Activated naive CD8-positive, alpha-beta T cell treated with anti-CD3 and anti-CD28 coated beads, Interleukin-2, amount 10 ng/mL, durations not matched to agents 7 days and 5 days (primary cell): Measurements from ENCODE around the gene AP1G2. TPM values are rescaled to one million over a fixed set of nuclear protein-coding genes. Genes with fewer than 3 reads are reported as not detected.

Experiments
- ATAC-seq: fragments of 150-1000 bp; cut with Tn5 transposase; one replicate; pipeline ENCODE4 v1.10.0; 2021; ENCODE audit warnings: low read depth, moderate library complexity
- POLR2A ChIA-PET: fragments of 350-600 bp; sonication (Branson Sonifier 250); formaldehyde crosslinking; loops from one replicate; lab custom pipeline; 2021; ENCODE audit warnings: antibody characterized with exemption; lab: Charles Lee
- DNase-seq: peaks from one replicate; pipeline ENCODE4 v3.0.0; 2021
- H3K27ac Mint-ChIP-seq: one replicate; pipeline ENCODE4 v1.8.0; 2022; ENCODE audit warnings: mild to moderate bottlenecking, mixed read lengths
- H3K27me3 Mint-ChIP-seq: one replicate; pipeline ENCODE4 v1.8.0; 2022; ENCODE audit warnings: mild to moderate bottlenecking, moderate library complexity, mixed read lengths
- H3K36me3 Mint-ChIP-seq: one replicate; pipeline ENCODE4 v1.8.0; 2021; ENCODE audit warnings: mild to moderate bottlenecking, mixed read lengths
- H3K4me1 Mint-ChIP-seq: one replicate; pipeline ENCODE4 v1.8.0; 2021; ENCODE audit warnings: mixed read lengths
- H3K4me3 Mint-ChIP-seq: one replicate; pipeline ENCODE4 v1.8.0; 2022; ENCODE audit warnings: mild to moderate bottlenecking, moderate library complexity, mixed read lengths
- H3K9me3 Mint-ChIP-seq: one replicate; pipeline ENCODE4 v1.8.0; 2021; ENCODE audit warnings: mixed read lengths
- total RNA-seq, 2 experiments: library from RNA; stranded (reverse); gene quantifications; one replicate each; pipeline ENCODE4 v1.2.3, GENCODE V29; 2021

AP1G2 gene
- total RNA-seq, 2 experiments from 2014 or later: 335 to 389 TPM

- Mint-ChIP-seq H3K27ac (no peak overlapping the region), H3K4me3 (no peak overlapping the region)
- POLR2A ChIA-PET: no interaction called here
Observed at GRCh38 chr14:23572836-23573235, 5.2 kb upstream of the AP1G2 start.

GRCh38 chr14:23572524-23572828, 4.9 kb upstream of the AP1G2 start:
- DNase-seq: no peak
- Mint-ChIP-seq H3K4me1 (peaks cover 39% of the 10 kb centered on the region), H3K27ac (no peak overlapping the region), H3K9me3 (no peaks in the 10 kb centered on the region), H3K36me3 (peaks cover under 1% of the 10 kb centered on the region), H3K27me3 (peaks cover 21% of the 10 kb centered on the region), H3K4me3 (no peak overlapping the region)
- POLR2A ChIA-PET: interaction anchor here (0.9 kb wide), 1 partner anchor 38 kb away, joined by 3 read pairs; no protein-coding TSS in a partner anchor
- ATAC-seq: no peak

More at GRCh38 chr14:23572836-23573235, 5.2 kb upstream of the AP1G2 start:
- no peaks in the 10 kb centered on the region for H3K36me3 Mint-ChIP-seq
- peak; percentile 17 for DNase-seq
- H3K4me1 Mint-ChIP-seq: peaks cover 36% of the 10 kb centered on the region
- no peak for ATAC-seq
- H3K27me3 Mint-ChIP-seq: peaks cover 23% of the 10 kb centered on the region
- H3K9me3 Mint-ChIP-seq: no peaks in the 10 kb centered on the region

DNA sequence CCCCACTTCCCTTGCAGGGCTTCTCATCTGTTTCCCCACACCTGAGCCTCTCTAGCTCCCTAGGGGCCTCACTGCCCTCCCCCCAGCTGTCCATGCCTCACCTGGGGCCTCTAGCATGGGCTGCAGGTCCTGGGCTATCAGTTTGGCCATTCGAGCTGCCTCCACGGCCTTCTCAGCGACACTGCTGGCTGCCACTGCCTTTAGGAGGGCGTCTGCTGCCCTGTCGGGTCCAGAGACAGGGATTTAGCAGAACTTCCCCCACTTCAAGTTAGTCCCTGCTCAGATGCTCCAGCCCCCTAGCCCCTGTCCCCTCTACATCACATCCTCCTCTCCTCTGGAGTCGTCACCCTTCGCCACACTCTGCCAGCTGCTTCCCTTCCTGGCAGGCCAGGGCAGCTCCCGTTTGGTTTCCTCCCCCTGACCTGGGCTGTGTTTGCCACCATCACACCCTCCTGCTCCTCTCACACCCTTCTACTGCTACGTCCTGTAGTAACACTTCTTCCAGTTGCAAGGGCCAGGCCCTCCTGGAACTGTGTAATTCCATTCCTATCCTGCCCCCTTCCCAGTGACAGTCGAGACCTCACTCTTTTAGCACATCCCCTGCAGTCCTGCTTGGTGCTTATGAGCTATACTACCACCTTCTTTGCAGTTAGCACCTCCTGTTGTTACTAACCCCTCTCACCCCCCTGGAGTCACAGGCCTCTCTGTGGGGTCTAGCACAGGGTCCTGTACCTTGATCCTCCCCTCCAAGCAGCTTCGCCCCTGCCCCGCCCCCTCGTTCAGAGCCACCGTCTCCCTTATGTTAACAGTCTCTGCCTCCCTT, 4.3 kb upstream of the AP1G2 start:
- POLR2A ChIA-PET: interaction anchor here (0.9 kb wide), 1 partner anchor 38 kb away, joined by 3 read pairs; no protein-coding TSS in a partner anchor
- peaks cover 19% of the 10 kb centered on the region for H3K27me3 Mint-ChIP-seq
- H3K27ac Mint-ChIP-seq: peak overlapping the region; percentile 55
- DNase-seq: peak; percentile 28
- peaks cover 3% of the 10 kb centered on the region for H3K36me3 Mint-ChIP-seq
- H3K4me1 Mint-ChIP-seq: peaks cover 39% of the 10 kb centered on the region
- H3K4me3 Mint-ChIP-seq: no peak overlapping the region
- no peaks in the 10 kb centered on the region for H3K9me3 Mint-ChIP-seq
- no peak for ATAC-seq

DNA sequence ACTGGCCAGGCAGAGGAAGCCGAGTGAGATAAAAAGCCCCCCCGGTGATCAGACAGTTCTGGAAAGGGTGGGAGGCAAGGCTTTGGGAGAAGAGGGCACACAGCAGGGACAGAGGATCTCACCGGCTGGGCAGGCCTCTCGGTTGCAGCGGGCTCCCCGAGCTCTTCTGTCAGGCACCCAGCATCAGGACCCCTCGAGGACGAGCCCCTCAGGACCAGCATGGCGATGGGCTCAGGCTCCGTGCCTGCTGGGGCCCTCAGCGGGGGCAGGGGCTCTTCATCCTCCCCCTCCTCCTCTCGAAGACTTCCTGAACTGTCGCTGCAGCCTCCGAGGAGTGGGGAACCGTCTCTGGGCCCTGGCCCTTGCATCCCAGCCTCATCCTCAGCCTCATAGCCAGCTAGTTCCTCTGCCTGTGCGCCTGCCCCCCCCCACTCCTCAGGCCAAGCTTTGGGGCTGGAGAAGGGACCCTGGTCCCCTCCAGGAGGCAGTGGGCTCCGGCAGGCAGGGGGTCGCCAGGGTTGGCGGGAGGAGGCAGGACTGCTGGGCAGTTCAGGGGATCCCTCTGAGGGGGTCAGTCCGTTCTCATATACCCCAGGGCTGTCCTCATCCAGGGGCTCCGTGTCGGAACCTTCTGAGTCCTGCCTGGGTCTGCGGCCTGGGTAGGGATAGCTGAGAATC, 3.4 kb upstream of the AP1G2 start:
- H3K4me3 Mint-ChIP-seq: no peak overlapping the region
- H3K36me3 Mint-ChIP-seq: peaks cover 3% of the 10 kb centered on the region
- no peaks in the 10 kb centered on the region for H3K9me3 Mint-ChIP-seq
- POLR2A ChIA-PET: no interaction called here
- H3K27me3 Mint-ChIP-seq: peaks cover 12% of the 10 kb centered on the region
- ATAC-seq (no peak), DNase-seq (peak; percentile 20)
- peaks cover 38% of the 10 kb centered on the region for H3K4me1 Mint-ChIP-seq
- no peak overlapping the region for H3K27ac Mint-ChIP-seq

- DNase-seq (no peak), ATAC-seq (no peak)
- Mint-ChIP-seq H3K36me3 (peaks cover 5% of the 10 kb centered on the region), H3K9me3 (no peaks in the 10 kb centered on the region), H3K27ac (no peak overlapping the region), H3K4me1 (peaks cover 36% of the 10 kb centered on the region), H3K4me3 (no peak overlapping the region), H3K27me3 (peaks cover 2% of the 10 kb centered on the region)
- POLR2A ChIA-PET: interaction anchor here (2.1 kb wide), 1 partner anchor 95 kb away, joined by 4 read pairs; no protein-coding TSS in a partner anchor
Observed at GRCh38 chr14:23569443-23570151, 2.0 kb upstream of the AP1G2 start.

GRCh38 chr14:23568600-23569331, 1.2 kb upstream of the AP1G2 start:
- Mint-ChIP-seq H3K36me3 (peaks cover 9% of the 10 kb centered on the region), H3K27me3 (peaks cover 2% of the 10 kb centered on the region), H3K4me1 (peaks cover 35% of the 10 kb centered on the region), H3K9me3 (no peaks in the 10 kb centered on the region), H3K4me3 (peak overlapping the region; percentile 100), H3K27ac (peak overlapping the region; percentile 99)
- no peak for DNase-seq
- no peak for ATAC-seq
- POLR2A ChIA-PET: interaction anchor here (2.1 to 2.5 kb wide), 3 partner anchors 11 to 94 kb away, joined by 4 to 15 read pairs (median 10); partner anchors contain the start of gene THTPA

DNA sequence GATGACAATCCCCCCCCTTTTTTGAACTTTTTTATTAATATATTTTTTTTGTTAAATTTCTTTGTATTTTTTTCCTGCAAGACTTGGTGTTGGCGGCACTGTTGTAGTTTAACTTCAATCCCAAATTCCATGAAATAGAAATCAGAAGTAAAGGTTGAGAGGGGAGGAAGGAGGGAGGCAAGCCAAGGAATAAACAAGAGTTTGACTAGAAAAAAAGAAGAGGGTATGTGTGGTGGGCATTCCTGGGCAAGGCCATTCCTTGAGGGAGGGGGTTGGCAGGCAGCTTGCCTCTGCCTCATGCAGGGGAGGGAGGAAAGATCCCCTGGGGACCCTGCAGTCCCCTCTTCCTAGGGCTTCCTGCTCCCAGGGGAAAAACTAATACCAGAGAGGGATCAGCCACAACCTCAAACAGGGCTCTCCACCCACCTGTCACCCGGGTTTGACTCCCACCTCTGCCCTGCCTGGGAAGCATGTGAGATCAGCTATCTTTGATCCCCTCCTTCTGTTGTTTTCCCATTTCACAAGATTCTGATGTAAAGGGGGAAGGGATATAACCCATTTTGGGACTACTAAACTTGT, 519 bp upstream of the AP1G2 start:
- peak overlapping the region; percentile 99 for H3K27ac Mint-ChIP-seq
- no peaks in the 10 kb centered on the region for H3K9me3 Mint-ChIP-seq
- DNase-seq (no peak), ATAC-seq (no peak)
- POLR2A ChIA-PET: interaction anchor here (0.9 to 2.5 kb wide), 9 partner anchors 11 to 99 kb away, joined by 3 to 15 read pairs (median 4); partner anchors contain the start of genes NGDN and THTPA
- peak overlapping the region; percentile 100 for H3K4me3 Mint-ChIP-seq
- H3K27me3 Mint-ChIP-seq: peaks cover 2% of the 10 kb centered on the region
- H3K36me3 Mint-ChIP-seq: peaks cover 9% of the 10 kb centered on the region
- peaks cover 34% of the 10 kb centered on the region for H3K4me1 Mint-ChIP-seq

DNA sequence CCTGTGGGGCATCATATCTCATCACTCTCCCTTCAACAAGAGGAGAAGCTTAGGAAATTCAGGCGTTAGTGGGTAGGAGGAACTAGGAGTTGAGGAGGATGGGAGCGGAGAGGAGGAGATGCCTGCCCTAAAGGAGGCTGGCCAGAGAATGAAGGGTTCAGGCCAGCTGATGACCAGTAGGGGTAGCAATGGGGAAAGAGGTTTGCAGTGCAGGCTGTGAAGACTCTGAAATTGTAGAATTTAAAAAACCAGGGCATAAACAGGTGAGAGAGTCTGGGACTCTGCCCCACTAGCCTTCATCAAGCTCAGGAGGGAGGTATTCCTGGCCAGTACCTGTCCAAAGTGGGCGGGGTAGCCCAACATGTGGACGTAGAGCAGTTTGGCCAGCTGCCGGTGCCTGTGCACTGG, 809 bp downstream of the AP1G2 start:
- Mint-ChIP-seq H3K36me3 (peaks cover 13% of the 10 kb centered on the region), H3K27ac (peak overlapping the region; percentile 86), H3K4me3 (peak overlapping the region; percentile 100), H3K9me3 (no peaks in the 10 kb centered on the region), H3K4me1 (peaks cover 26% of the 10 kb centered on the region), H3K27me3 (no peaks in the 10 kb centered on the region)
- no peak for ATAC-seq
- POLR2A ChIA-PET: interaction anchor here (0.8 to 2.5 kb wide), 10 partner anchors 7 to 97 kb away, joined by 3 to 15 read pairs (median 3); partner anchors contain the start of genes NGDN and THTPA
- DNase-seq: no peak

- H3K4me3 Mint-ChIP-seq: peak overlapping the region; percentile 100
- H3K4me1 Mint-ChIP-seq: peaks cover 26% of the 10 kb centered on the region
- POLR2A ChIA-PET: interaction anchor here (1.2 to 2.5 kb wide), 4 partner anchors 9 to 44 kb away, joined by 3 to 15 read pairs (median 8); partner anchors contain the start of gene THTPA
Observed at GRCh38 chr14:23566112-23566777, 1.3 kb downstream of the AP1G2 start.

GRCh38 chr14:23565626-23566025, 2.0 kb downstream of the AP1G2 start:
- H3K9me3 Mint-ChIP-seq: no peaks in the 10 kb centered on the region
- ATAC-seq (no peak), DNase-seq (no peak)
- no peaks in the 10 kb centered on the region for H3K27me3 Mint-ChIP-seq
- peaks cover 21% of the 10 kb centered on the region for H3K36me3 Mint-ChIP-seq
- H3K4me3 Mint-ChIP-seq: no peak overlapping the region
- POLR2A ChIA-PET: no interaction called here
- H3K4me1 Mint-ChIP-seq: peaks cover 27% of the 10 kb centered on the region
- no peak overlapping the region for H3K27ac Mint-ChIP-seq

More at GRCh38 chr14:23566112-23566777, 1.3 kb downstream of the AP1G2 start:
- no peaks in the 10 kb centered on the region for H3K9me3 Mint-ChIP-seq
- H3K27me3 Mint-ChIP-seq: no peaks in the 10 kb centered on the region
- ATAC-seq (no peak), DNase-seq (no peak)
- peak overlapping the region; percentile 86 for H3K27ac Mint-ChIP-seq
- H3K36me3 Mint-ChIP-seq: peaks cover 17% of the 10 kb centered on the region

DNA sequence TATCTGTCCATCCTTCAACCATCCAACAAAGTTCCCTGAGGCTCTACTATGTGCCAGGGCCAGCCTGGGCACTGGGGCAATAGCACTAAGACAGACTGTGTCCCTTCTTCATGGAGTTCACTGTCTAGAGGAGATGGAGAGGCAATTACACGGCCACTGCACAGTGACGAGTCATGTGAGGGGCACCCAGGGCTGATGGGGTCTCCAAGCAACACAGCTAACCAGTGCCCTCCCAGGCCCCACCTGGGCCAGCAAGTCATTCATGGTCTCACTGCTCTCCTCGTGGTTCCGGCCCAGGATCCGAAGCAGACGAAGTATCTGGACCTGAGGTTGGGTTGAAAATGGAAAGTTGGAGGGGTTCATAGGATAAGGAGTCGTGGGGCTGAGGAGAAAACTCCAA, 2.7 kb downstream of the AP1G2 start:
- Mint-ChIP-seq H3K4me1 (peaks cover 29% of the 10 kb centered on the region), H3K4me3 (no peak overlapping the region), H3K36me3 (peaks cover 26% of the 10 kb centered on the region), H3K27me3 (no peaks in the 10 kb centered on the region), H3K9me3 (no peaks in the 10 kb centered on the region), H3K27ac (no peak overlapping the region)
- ATAC-seq (no peak), DNase-seq (no peak)
- POLR2A ChIA-PET: no interaction called here
